ENCODE data around the gene DUSP5. TPM values are rescaled to one million over a fixed set of nuclear protein-coding genes. Genes with fewer than 3 reads are reported as not detected.

The DUSP5 gene
- total and polyA plus RNA-seq, 10 of the 15 experiments (the other 5 are each of a cell fraction or from before 2014, with no cell fraction given), result 2.1 to 95.9 (median 23.4) TPM

DNA sequence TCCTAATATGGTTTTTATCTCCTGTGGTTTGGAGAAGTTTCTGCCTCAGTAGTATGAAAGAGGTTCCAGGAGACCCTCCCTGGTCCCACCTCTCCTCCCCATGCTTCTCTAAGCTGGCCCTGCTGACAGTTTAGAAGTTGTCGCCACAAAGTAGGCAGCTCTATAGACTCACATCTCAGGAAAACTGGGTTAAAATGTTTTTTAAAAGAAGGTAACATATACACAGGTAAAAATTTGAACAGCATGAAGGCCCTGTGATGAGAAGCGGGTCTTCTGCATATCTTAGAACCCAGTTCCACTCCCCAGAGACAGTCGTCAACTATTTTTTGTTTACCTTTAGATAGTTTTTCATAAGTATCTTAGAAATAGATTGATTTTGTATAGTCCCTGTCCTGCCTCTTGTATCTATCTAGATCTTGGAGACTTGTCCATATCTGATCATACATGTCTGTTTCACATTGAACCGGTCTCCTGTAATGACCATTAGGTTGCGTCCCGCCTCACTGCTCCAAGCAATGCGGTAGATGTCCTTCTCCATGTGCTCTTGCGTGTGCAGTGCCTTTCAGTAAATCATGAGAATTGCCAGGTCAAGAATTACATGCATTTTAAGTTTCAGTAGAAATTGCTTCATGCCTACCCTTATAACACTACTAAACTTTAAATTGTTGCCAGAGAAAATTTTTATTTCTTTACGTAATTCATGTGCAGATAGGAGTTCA is 2.2 kb downstream of the DUSP5 start:
- in situ Hi-C loops (cut with MboI) (loop anchor here (5.0 kb wide), 1 partner anchor 143 kb away; no protein-coding TSS in a partner anchor), intact Hi-C loops (cut with micrococcal nuclease; ENCODE audit: unreplicated experiment) (loop anchor here (1.0 to 10.0 kb wide), 6 partner anchors 38 to 415 kb away; partner anchors contain the start of gene PDCD4)
- Histone ChIP-seq H3K4me2 (ENCODE audit: control insufficient read depth, insufficient read depth) (peak overlapping the region; percentile 97), H3K27ac (ENCODE audit: control insufficient read depth, insufficient read depth) (peak overlapping the region; percentile 91), H3K27me3 (replicated peaks in 1 of 2; ENCODE audit: control insufficient read depth in 2 of 2, insufficient read depth in 2 of 2, low read length in 1 of 2) (no peaks in the 10 kb centered on the region), H2AFZ (ENCODE audit: control insufficient read depth, low read depth, low read length) (no peak overlapping the region), H3K4me1 (ENCODE audit: control insufficient read depth, insufficient read depth, low read length) (peaks cover 46% of the 10 kb centered on the region), H3K36me3 (ENCODE audit: control insufficient read depth in 2 of 2, insufficient read depth in 2 of 2, low read length in 1 of 2) (peaks cover 0 to 2% of the 10 kb centered on the region in 2 experiments; a peak in 1 of 4 replicates), H3K9me3 (replicated peaks; ENCODE audit: control insufficient read depth, insufficient read depth, low read length) (no peaks in the 10 kb centered on the region), H3K79me2 (ENCODE audit: control insufficient read depth, insufficient read depth, low read length) (peaks cover 79% of the 10 kb centered on the region), H3K9ac (ENCODE audit: control insufficient read depth, insufficient read depth, low read length) (peak overlapping the region; percentile 96), H4K20me1 (ENCODE audit: control insufficient read depth, insufficient read depth) (peaks cover 4% of the 10 kb centered on the region; the same call in 1 of the 2 replicates), H3K4me3 (peak overlapping the region; percentile 95)
- SMC1A ChIA-PET (ENCODE audit: uncharacterized antibody, unreplicated experiment), result interaction anchor here (1.0 to 14.7 kb wide), 22 partner anchors 8 to 543 kb away, joined by 3 to 261 read pairs (median 6); partner anchors contain the start of gene SMNDC1
- POLR2A ChIA-PET, result interaction anchor here (1.0 to 7.8 kb wide), 12 partner anchors 30 to 193 kb away, joined by 3 to 102 read pairs (median 4); no protein-coding TSS in a partner anchor
- no TSS peak for BruUV-seq (replicated peaks)
- 42% methylated on average over 9 of the region's 9 CpGs for WGBS (ENCODE audit: insufficient coverage, insufficient replicate concordance, low lambda C conversion rate, missing lambda C conversion rate)
- CTCF ChIA-PET, result interaction anchor here (0.6 to 16.7 kb wide), 20 partner anchors 29 to 194 kb away, joined by 3 to 251 read pairs (median 4); partner anchors contain the start of gene SMNDC1
- FAIRE-seq (no peak), DNase-seq (ENCODE audit: low read depth, low spot score) (no peak), ATAC-seq (0 out of 3 replicates have a peak, but pooled peaks have one; percentile 3)
- TF ChIP-seq HSF1 (IDR thresholded peaks at IDR 0.05; ENCODE audit: low read depth, low read length), result no peak
- TF ChIP-seq NFXL1 (IDR thresholded peaks at IDR 0.05; ENCODE audit: borderline replicate concordance), result no peak
- TF ChIP-seq PML (IDR thresholded peaks at IDR 0.05; ENCODE audit: low read length), result no peak
- TF ChIP-seq TCF7 (IDR thresholded peaks at IDR 0.05; ENCODE audit: borderline replicate concordance), result no peak
- no peak for TF ChIP-seq CREB1 (IDR thresholded peaks at IDR 0.05; ENCODE audit: low read depth)
- TF ChIP-seq ZSCAN29 (IDR thresholded peaks at IDR 0.05), result no peak
- peak; percentile 19; the same call in 1 of the 2 replicates for TF ChIP-seq POLR2A (IDR thresholded peaks at IDR 0.05; ENCODE audit: low read depth, low read length)
- TF ChIP-seq MEF2B (IDR thresholded peaks at IDR 0.05; ENCODE audit: partially characterized antibody, poor library complexity, severe bottlenecking), result peak; percentile 19
- TF ChIP-seq CBFB (IDR thresholded peaks at IDR 0.05; ENCODE audit: low read depth), result no peak
- peak; percentile 11; the same call in 1 of the 2 replicates for TF ChIP-seq CHD1 (IDR thresholded peaks at IDR 0.05; ENCODE audit: low read depth, low read length)
- TF ChIP-seq STAT3 (IDR thresholded peaks at IDR 0.05; ENCODE audit: low read depth, low read length), result 0 out of 2 replicates have a peak, but pooled peaks have one; percentile 9
- TF ChIP-seq NBN (IDR thresholded peaks at IDR 0.05), result no peak
- TF ChIP-seq CEBPB (IDR thresholded peaks at IDR 0.05; ENCODE audit: borderline replicate concordance in 1 of 2, low read depth in 2 of 2, low read length in 2 of 2), result no peak
- TF ChIP-seq, protein P1, sequence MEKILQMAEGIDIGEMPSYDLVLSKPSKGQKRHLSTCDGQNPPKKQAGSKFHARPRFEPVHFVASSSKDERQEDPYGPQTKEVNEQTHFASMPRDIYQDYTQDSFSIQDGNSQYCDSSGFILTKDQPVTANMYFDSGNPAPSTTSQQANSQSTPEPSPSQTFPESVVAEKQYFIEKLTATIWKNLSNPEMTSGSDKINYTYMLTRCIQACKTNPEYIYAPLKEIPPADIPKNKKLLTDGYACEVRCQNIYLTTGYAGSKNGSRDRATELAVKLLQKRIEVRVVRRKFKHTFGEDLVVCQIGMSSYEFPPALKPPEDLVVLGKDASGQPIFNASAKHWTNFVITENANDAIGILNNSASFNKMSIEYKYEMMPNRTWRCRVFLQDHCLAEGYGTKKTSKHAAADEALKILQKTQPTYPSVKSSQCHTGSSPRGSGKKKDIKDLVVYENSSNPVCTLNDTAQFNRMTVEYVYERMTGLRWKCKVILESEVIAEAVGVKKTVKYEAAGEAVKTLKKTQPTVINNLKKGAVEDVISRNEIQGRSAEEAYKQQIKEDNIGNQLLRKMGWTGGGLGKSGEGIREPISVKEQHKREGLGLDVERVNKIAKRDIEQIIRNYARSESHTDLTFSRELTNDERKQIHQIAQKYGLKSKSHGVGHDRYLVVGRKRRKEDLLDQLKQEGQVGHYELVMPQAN (conservative IDR thresholded peaks at IDR 0.05), result 0 out of 2 replicates have a peak, but pooled peaks have one; percentile 6
- no peak for TF ChIP-seq KDM1A (IDR thresholded peaks at IDR 0.05; ENCODE audit: borderline replicate concordance)
- TF ChIP-seq MXI1 (IDR thresholded peaks at IDR 0.05; ENCODE audit: low read depth, low read length), result peak; percentile 3; the same call in 1 of the 2 replicates
- no peak for TF ChIP-seq SMAD5 (IDR thresholded peaks at IDR 0.05; ENCODE audit: low read depth)
- peak; percentile 12; the same call in 1 of the 2 replicates for TF ChIP-seq POLR2AphosphoS5 (IDR thresholded peaks at IDR 0.05; ENCODE audit: low read length)
- TF ChIP-seq POU2F2 (IDR thresholded peaks at IDR 0.05; ENCODE audit: borderline replicate concordance, low read depth, low read length), result no peak
- 0 out of 2 replicates have a peak, but pooled peaks have one; percentile 21 for TF ChIP-seq RCOR1 (conservative IDR thresholded peaks at IDR 0.05; ENCODE audit: low read depth, low read length)
- TF ChIP-seq HDAC2 (IDR thresholded peaks at IDR 0.05), result no peak
- TF ChIP-seq SIN3A (IDR thresholded peaks at IDR 0.05; ENCODE audit: low read depth, low read length), result peak; percentile 13; the same call in 1 of the 2 replicates
- RAD21 ChIA-PET (ENCODE audit: unreplicated experiment), result interaction anchor here (1.1 to 11.3 kb wide), 27 partner anchors 8 to 194 kb away, joined by 3 to 325 read pairs (median 5); partner anchors contain the start of gene SMNDC1
